Activated CD4-positive, CD25-positive, alpha-beta regulatory T cell (primary cell): ENCODE data around the gene TRAP1.

Experiments
- DNase-seq, 4 experiments: peaks; one replicate each; lab custom pipeline; 2025; lab: John Stamatoyannopoulos, UW

Gene TRAP1

GRCh38 chr16:3717235-3718018 lies at the start of gene TRAP1:
TSS of gene TRAP1 (minus strand) at chr16:3717524. CDS start at chr16:3717508, 16 bp downstream.
- peak; percentile 84 to 89 (median 86) for DNase-seq

- no peak for DNase-seq
These were observed 48.9 kb upstream of the TRAP1 start for GRCh38 chr16:3766177-3766576.

- DNase-seq = no peak
These were observed 47.1 kb upstream of the TRAP1 start for GRCh38 chr16:3764409-3764808.

GRCh38 chr16:3762107-3762750 lies 44.9 kb upstream of the TRAP1 start:
- no peak for DNase-seq

- no peak for DNase-seq
These were observed 44.2 kb upstream of the TRAP1 start for GRCh38 chr16:3761375-3762106.

- DNase-seq = no peak
These were observed 43.2 kb upstream of the TRAP1 start for GRCh38 chr16:3760518-3760917.

GRCh38 chr16:3759736-3760135 lies 42.4 kb upstream of the TRAP1 start:
- DNase-seq = no peak

- DNase-seq = no peak
These were observed 38.8 kb upstream of the TRAP1 start for GRCh38 chr16:3756113-3756512.

GRCh38 chr16:3755249-3755648 lies 37.9 kb upstream of the TRAP1 start:
- no peak for DNase-seq

GRCh38 chr16:3754772-3755171 lies 37.4 kb upstream of the TRAP1 start:
- DNase-seq = no peak

- DNase-seq = no peak
These were observed 36.9 kb upstream of the TRAP1 start for GRCh38 chr16:3754081-3754703.

GRCh38 chr16:3752984-3753383 lies 35.7 kb upstream of the TRAP1 start:
- DNase-seq = no peak

GRCh38 chr16:3751878-3752277 lies 34.6 kb upstream of the TRAP1 start:
- no peak for DNase-seq

- DNase-seq = no peak
These were observed 31.0 kb upstream of the TRAP1 start for GRCh38 chr16:3748307-3748706.

GRCh38 chr16:3745751-3746355 lies 28.5 kb upstream of the TRAP1 start:
- no peak for DNase-seq

- no peak for DNase-seq
These were observed 26.7 kb upstream of the TRAP1 start for GRCh38 chr16:3744018-3744417.

GRCh38 chr16:3740934-3741333 lies 23.6 kb upstream of the TRAP1 start:
- no peak for DNase-seq

- DNase-seq = no peak
These were observed 22.9 kb upstream of the TRAP1 start for GRCh38 chr16:3740186-3740585.

- DNase-seq = no peak
These were observed 22.3 kb upstream of the TRAP1 start for GRCh38 chr16:3739636-3740035.

GRCh38 chr16:3738541-3738940 lies 21.2 kb upstream of the TRAP1 start:
- DNase-seq = no peak

- DNase-seq = no peak
These were observed 20.8 kb upstream of the TRAP1 start for GRCh38 chr16:3738128-3738527.

- no peak for DNase-seq
These were observed 19.9 kb upstream of the TRAP1 start for GRCh38 chr16:3737181-3737580.
